ENCODE results near the gene THEMIS. TPM values are rescaled to one million over a fixed set of nuclear protein-coding genes. Genes with fewer than 3 reads are reported as not detected.

The THEMIS gene
- total RNA-seq, 4 donors from 2014 or later: 0.10 to 0.15 TPM; not detected in 2

DNA sequence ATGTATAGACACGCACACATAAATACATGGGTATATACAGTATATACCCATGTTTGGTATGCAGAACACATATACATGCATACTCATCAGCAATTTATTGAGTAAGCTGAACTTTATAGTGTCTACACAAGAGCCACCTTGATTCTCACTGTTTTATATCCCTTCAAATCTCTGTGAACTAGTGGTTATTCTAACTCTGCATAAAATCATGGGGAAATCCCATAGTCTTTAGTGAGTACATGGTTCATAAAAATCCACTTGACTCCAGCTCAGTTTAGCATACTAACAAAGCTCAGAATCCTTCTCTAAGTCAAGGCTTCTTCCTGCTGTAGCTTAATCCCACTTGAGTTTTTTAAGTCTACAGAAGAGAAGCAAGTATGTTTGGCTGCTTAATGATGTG lies 104.1 kb downstream of the THEMIS start:
- TF ChIP-seq, protein P1, sequence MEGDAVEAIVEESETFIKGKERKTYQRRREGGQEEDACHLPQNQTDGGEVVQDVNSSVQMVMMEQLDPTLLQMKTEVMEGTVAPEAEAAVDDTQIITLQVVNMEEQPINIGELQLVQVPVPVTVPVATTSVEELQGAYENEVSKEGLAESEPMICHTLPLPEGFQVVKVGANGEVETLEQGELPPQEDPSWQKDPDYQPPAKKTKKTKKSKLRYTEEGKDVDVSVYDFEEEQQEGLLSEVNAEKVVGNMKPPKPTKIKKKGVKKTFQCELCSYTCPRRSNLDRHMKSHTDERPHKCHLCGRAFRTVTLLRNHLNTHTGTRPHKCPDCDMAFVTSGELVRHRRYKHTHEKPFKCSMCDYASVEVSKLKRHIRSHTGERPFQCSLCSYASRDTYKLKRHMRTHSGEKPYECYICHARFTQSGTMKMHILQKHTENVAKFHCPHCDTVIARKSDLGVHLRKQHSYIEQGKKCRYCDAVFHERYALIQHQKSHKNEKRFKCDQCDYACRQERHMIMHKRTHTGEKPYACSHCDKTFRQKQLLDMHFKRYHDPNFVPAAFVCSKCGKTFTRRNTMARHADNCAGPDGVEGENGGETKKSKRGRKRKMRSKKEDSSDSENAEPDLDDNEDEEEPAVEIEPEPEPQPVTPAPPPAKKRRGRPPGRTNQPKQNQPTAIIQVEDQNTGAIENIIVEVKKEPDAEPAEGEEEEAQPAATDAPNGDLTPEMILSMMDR (IDR thresholded peaks at IDR 0.05 in 4 of 5, conservative IDR thresholded peaks at IDR 0.05 in 1 of 5): no peak
- TF ChIP-seq POLR2A (IDR thresholded peaks at IDR 0.05): no peak
- DNase-seq: no peak

DNA sequence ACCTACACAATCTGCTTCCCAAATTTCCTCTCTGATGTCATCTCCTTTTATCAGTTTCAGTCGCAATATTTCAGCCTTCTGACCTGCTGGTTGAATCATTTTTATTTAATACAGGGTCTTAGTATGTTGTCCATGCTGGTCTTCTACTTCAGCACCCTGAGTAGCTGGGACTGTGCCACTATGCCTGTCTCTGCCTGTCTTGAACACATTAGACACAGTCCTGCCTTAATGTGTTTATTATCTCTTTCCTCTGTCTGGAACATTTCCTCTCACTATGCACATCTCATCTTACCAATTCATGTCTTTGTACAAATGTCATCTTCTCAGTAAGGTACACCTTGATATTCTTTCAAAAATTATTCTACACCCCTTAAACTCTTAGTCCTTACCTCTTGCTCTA lies 106.5 kb downstream of the THEMIS start:
- no peaks in the 10 kb centered on the region for H3K9me3 ChIP-seq

More for the DNA sequence above, 104.1 kb downstream of the THEMIS start:
- in situ Hi-C loops (cut with MboI; ENCODE audit: low sequenced_read_pairs in 4 of 4) (no loop called here), intact Hi-C loops (cut with DNase I; ENCODE audit: low total_unique reads) (no loop called here)
- H3K27ac ChIP-seq: no peak overlapping the region
- ATAC-seq: no peak
- no peaks in the 10 kb centered on the region for H3K36me3 ChIP-seq
- no peaks in the 10 kb centered on the region for H3K4me1 ChIP-seq
- no peaks in the 10 kb centered on the region for H3K27me3 ChIP-seq
- H3K4me3 ChIP-seq: no peak overlapping the region
- H3K9me3 ChIP-seq: no peaks in the 10 kb centered on the region

DNA sequence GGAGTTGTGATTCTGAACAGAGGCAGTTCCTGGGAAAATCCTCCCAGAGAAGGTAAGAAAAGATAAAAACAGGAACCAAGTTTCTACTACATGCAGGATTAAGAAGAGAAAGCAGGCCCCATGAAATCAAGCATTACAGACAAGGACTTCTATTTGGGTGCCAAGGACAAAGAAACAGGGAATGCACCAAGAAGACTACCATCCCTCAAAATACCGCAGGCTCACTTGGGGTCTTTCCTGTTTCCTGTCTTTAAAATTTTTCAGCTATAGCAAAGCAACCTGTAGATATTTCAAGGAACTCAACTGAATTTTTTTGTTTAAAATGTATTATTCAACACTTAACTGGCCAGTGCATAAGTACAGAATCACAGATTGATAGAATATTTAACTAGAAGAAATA lies 107.5 kb downstream of the THEMIS start:
- in situ Hi-C loops (cut with MboI; ENCODE audit: low sequenced_read_pairs in 4 of 4): no loop called here
- ATAC-seq: no peak

More for the DNA sequence above, 106.5 kb downstream of the THEMIS start:
- intact Hi-C loops (cut with DNase I; ENCODE audit: low total_unique reads): no loop called here
- DNase-seq (no peak), ATAC-seq (no peak)
- H3K27me3 ChIP-seq: no peaks in the 10 kb centered on the region
- H3K36me3 ChIP-seq: no peaks in the 10 kb centered on the region
- TF ChIP-seq, protein P1 (IDR thresholded peaks at IDR 0.05 in 4 of 5, conservative IDR thresholded peaks at IDR 0.05 in 1 of 5): no peak
- no peak for TF ChIP-seq POLR2A (IDR thresholded peaks at IDR 0.05)
- H3K27ac ChIP-seq: no peak overlapping the region
- in situ Hi-C loops (cut with MboI; ENCODE audit: low sequenced_read_pairs in 4 of 4): no loop called here
- no peak overlapping the region for H3K4me3 ChIP-seq
- no peaks in the 10 kb centered on the region for H3K4me1 ChIP-seq

GRCh38 chr6:127792616-127793015 lies 108.2 kb downstream of the THEMIS start:
- Histone ChIP-seq H3K27me3 (no peaks in the 10 kb centered on the region), H3K4me3 (no peak overlapping the region), H3K27ac (no peak overlapping the region), H3K4me1 (no peaks in the 10 kb centered on the region), H3K36me3 (no peaks in the 10 kb centered on the region), H3K9me3 (no peaks in the 10 kb centered on the region)
- no peak for TF ChIP-seq POLR2A (IDR thresholded peaks at IDR 0.05)
- TF ChIP-seq, protein P1 (IDR thresholded peaks at IDR 0.05 in 4 of 5, conservative IDR thresholded peaks at IDR 0.05 in 1 of 5): no peak
- ATAC-seq (no peak), DNase-seq (no peak)
- in situ Hi-C loops (cut with MboI; ENCODE audit: low sequenced_read_pairs in 4 of 4) (no loop called here), intact Hi-C loops (cut with DNase I; ENCODE audit: low total_unique reads) (no loop called here)

More for the DNA sequence above, 107.5 kb downstream of the THEMIS start:
- Histone ChIP-seq H3K27ac (no peak overlapping the region), H3K27me3 (no peaks in the 10 kb centered on the region), H3K36me3 (no peaks in the 10 kb centered on the region), H3K4me3 (no peak overlapping the region), H3K9me3 (no peaks in the 10 kb centered on the region), H3K4me1 (no peaks in the 10 kb centered on the region)
- no peak for DNase-seq
- no peak for TF ChIP-seq POLR2A (IDR thresholded peaks at IDR 0.05)
- TF ChIP-seq, protein P1 (IDR thresholded peaks at IDR 0.05 in 4 of 5, conservative IDR thresholded peaks at IDR 0.05 in 1 of 5): no peak
- intact Hi-C loops (cut with DNase I; ENCODE audit: low total_unique reads): no loop called here
